GM23338 (cell line): Measurements from ENCODE around the gene RABEPK. TPM values are rescaled to one million over a fixed set of nuclear protein-coding genes. Genes with fewer than 3 reads are reported as not detected.
A peak's percentile ranks its signal among the peaks of the same experiment; 100 is the strongest.

Experiments used
- ATAC-seq: fragments of 200-7000 bp; cut with Tn5 transposase; 3 replicates; pipeline ENCODE4 v1.9.1; 2020
- DNase-seq: peaks from one replicate; pipeline ENCODE4 v3.0.0-alpha.2; 2015; ENCODE audit warnings: low spot score
- H2AFZ ChIP-seq: fragments of 200-600 bp; sonication (generic); 2 replicates; pipeline ENCODE4 v1.8.0; 2016; ENCODE audit warnings: antibody characterized with exemption, mild to moderate bottlenecking, moderate library complexity
- H3F3A ChIP-seq: fragments of 200-600 bp; sonication (generic); replicated peaks from 2 replicates; pipeline ENCODE4 v1.8.0; 2017; ENCODE audit warnings: antibody characterized with exemption, mixed run types, low read depth
- H3K27ac ChIP-seq: fragments of 200-600 bp; sonication (generic); 2 replicates; pipeline ENCODE4 v1.6.1; 2016; ENCODE audit warnings: low read depth
- H3K27me3 ChIP-seq: fragments of 200-600 bp; sonication (generic); 2 replicates; pipeline ENCODE4 v1.8.0; 2016; ENCODE audit warnings: mild to moderate bottlenecking, mixed run types, moderate library complexity; ENCODE audit not compliant: insufficient read depth
- H3K36me3 ChIP-seq: fragments of 200-600 bp; sonication (generic); 2 replicates; pipeline ENCODE4 v1.8.0; 2016; ENCODE audit warnings: mild to moderate bottlenecking; ENCODE audit not compliant: insufficient read depth
- H3K4me1 ChIP-seq: fragments of 200-600 bp; sonication (generic); 2 replicates; pipeline ENCODE4 v1.8.0; 2016; ENCODE audit warnings: mild to moderate bottlenecking, moderate library complexity; ENCODE audit not compliant: insufficient read depth
- H3K4me2 ChIP-seq: fragments of 200-600 bp; sonication (generic); 2 replicates; pipeline ENCODE4 v1.7.1; 2017; ENCODE audit warnings: mixed run types
- H3K4me3 ChIP-seq: fragments of 200-600 bp; sonication (generic); 2 replicates; pipeline ENCODE4 v1.6.1; 2016; ENCODE audit warnings: mixed run types
- H3K79me2 ChIP-seq: fragments of 200-600 bp; sonication (generic); replicated peaks from 2 replicates; pipeline ENCODE4 v1.8.0; 2017; ENCODE audit warnings: mild to moderate bottlenecking; ENCODE audit not compliant: insufficient read depth
- H3K9me2 ChIP-seq: fragments of 200-600 bp; sonication (generic); 2 replicates; pipeline ENCODE4 v1.8.0; 2017; ENCODE audit not compliant: insufficient read depth
- H4K20me1 ChIP-seq: fragments of 200-600 bp; sonication (generic); replicated peaks from 2 replicates; pipeline ENCODE4 v1.8.0; 2017; ENCODE audit warnings: mild to moderate bottlenecking; ENCODE audit not compliant: insufficient read depth
- H3K27ac Mint-ChIP-seq: 2 replicates; pipeline ENCODE4 v1.8.0; 2020; ENCODE audit warnings: inconsistent platforms, mild to moderate bottlenecking, moderate library complexity, mixed read lengths
- H3K27me3 Mint-ChIP-seq: 3 replicates; pipeline ENCODE4 v1.8.0; 2022; ENCODE audit warnings: low read depth, mild to moderate bottlenecking, moderate library complexity, mixed read lengths, inconsistent platforms; ENCODE audit not compliant: insufficient read depth, poor library complexity
- H3K36me3 Mint-ChIP-seq: 3 replicates; pipeline ENCODE4 v1.8.0; 2021; ENCODE audit warnings: low read depth, mild to moderate bottlenecking, inconsistent platforms, moderate library complexity, mixed read lengths
- H3K4me1 Mint-ChIP-seq: 3 replicates; pipeline ENCODE4 v1.8.0; 2020; ENCODE audit warnings: mild to moderate bottlenecking, inconsistent platforms, mixed read lengths
- H3K4me3 Mint-ChIP-seq: 3 replicates; pipeline ENCODE4 v1.8.0; 2021; ENCODE audit warnings: moderate library complexity, mild to moderate bottlenecking, inconsistent platforms, mixed read lengths
- H3K9me3 Mint-ChIP-seq: 3 replicates; pipeline ENCODE4 v1.8.0; 2020; ENCODE audit warnings: moderate library complexity, mild to moderate bottlenecking, inconsistent platforms, mixed read lengths
- CREB1 ChIP-seq: fragments of 250-450 bp; sonication (Bioruptor Pico); IDR thresholded peaks from 2 replicates; pipeline ENCODE4 v1.5.0; 2020; ENCODE audit warnings: low read depth, mild to moderate bottlenecking, moderate library complexity
- CTCF ChIP-seq, 2 experiments: fragments of 200-600 bp in 1 of 2; sonication (generic) in 1 of 2; conservative IDR thresholded peaks; 2 replicates each; pipeline versions ENCODE4 v1.5.1 to v1.6.1; 2016 to 2017; ENCODE audit warnings: antibody characterized with exemption in 2 of 2, low read depth in 2 of 2, mild to moderate bottlenecking in 2 of 2, moderate library complexity in 1 of 2
- ETS1 ChIP-seq: IDR thresholded peaks from 2 replicates; pipeline ENCODE4 v1.6.1; 2016; ENCODE audit warnings: antibody characterized with exemption
- EZH2 ChIP-seq: fragments of 200-600 bp; sonication (generic); IDR thresholded peaks from one replicate; pipeline ENCODE4 v1.8.0; 2017; ENCODE audit warnings: antibody characterized with exemption, mild to moderate bottlenecking, low read depth; ENCODE audit not compliant: unreplicated experiment
- EZH2phosphoT487 ChIP-seq: fragments of 200-600 bp; sonication (generic); IDR thresholded peaks from one replicate; pipeline ENCODE4 v1.8.1; 2018; ENCODE audit warnings: antibody characterized with exemption; ENCODE audit not compliant: unreplicated experiment
- JUNB ChIP-seq: IDR thresholded peaks from one replicate; pipeline ENCODE4 v1.6.1; 2016; ENCODE audit warnings: antibody characterized with exemption; ENCODE audit not compliant: unreplicated experiment
- POLR2AphosphoS5 ChIP-seq: IDR thresholded peaks from 2 replicates; pipeline ENCODE4 v1.6.1; 2016; ENCODE audit warnings: antibody characterized with exemption, low read depth
- STAT1 ChIP-seq: IDR thresholded peaks from one replicate; pipeline ENCODE4 v1.6.1; 2016; ENCODE audit warnings: antibody characterized with exemption; ENCODE audit not compliant: unreplicated experiment
- ZNF114 ChIP-seq: fragments of 250-450 bp; sonication (Bioruptor Pico); IDR thresholded peaks from 2 replicates; pipeline ENCODE4 v1.5.0; 2020; ENCODE audit warnings: mild to moderate bottlenecking, moderate library complexity
- ZNF331 ChIP-seq: fragments of 250-450 bp; sonication (Bioruptor Pico); IDR thresholded peaks from 2 replicates; pipeline ENCODE4 v1.5.0; 2020; ENCODE audit warnings: low read depth, mild to moderate bottlenecking, moderate library complexity
- ZNF462 ChIP-seq: fragments of 250-450 bp; sonication (Bioruptor Pico); IDR thresholded peaks from 2 replicates; pipeline ENCODE4 v1.5.0; 2020; ENCODE audit warnings: mild to moderate bottlenecking, moderate library complexity
- polyA plus RNA-seq: library from polyadenylated mRNA; unstranded; fragments of >200 nt; fragmentation: Nextera tagmentation; extraction: Ambion mirVana; gene quantifications from 2 replicates; pipeline ENCODE4 v1.2.1, GENCODE V29; 2016
- total RNA-seq: library from RNA; depleted of rRNA; stranded (reverse); fragments of >200 nt; shearing (Covaris generic); gene quantifications from 2 replicates; pipeline ENCODE4 v1.2.3, GENCODE V29; 2014

The RABEPK gene
- total and polyA plus RNA-seq, 2 experiments from 2014 or later = 25.8 to 32.7 TPM

- TF ChIP-seq ETS1 (no peak), ZNF462 (no peak), ZNF114 (CRISPR knock-in tag) (no peak)
Measured at GRCh38 chr9:125240649-125240999, 40.3 kb downstream of the RABEPK start (continued).

GRCh38 chr9:125241000-125241862 lies 40.9 kb downstream of the RABEPK start, which contains the start of gene HSPA5:
TSS of gene HSPA5 (minus strand) at chr9:125241343. CDS start at chr9:125241126, 217 bp downstream.
- peaks cover 4% of the 10 kb centered on the region; the same call in 2 of the 3 replicates for H3K9me3 Mint-ChIP-seq
- peaks cover 50% of the 10 kb centered on the region for H3K36me3 Mint-ChIP-seq
- peaks cover 17% of the 10 kb centered on the region; the same call in 1 of the 2 replicates for H3K4me1 ChIP-seq
- H3K4me2 ChIP-seq = peak within 1 kb of the TSS; percentile 84
- DNase-seq = peak; percentile 100
- peaks cover 37% of the 10 kb centered on the region for H3F3A ChIP-seq
- no peaks in the 10 kb centered on the region for H3K27me3 ChIP-seq
- peaks cover 47% of the 10 kb centered on the region for H3K79me2 ChIP-seq
- peaks cover 42% of the 10 kb centered on the region for H4K20me1 ChIP-seq
- H3K36me3 ChIP-seq = peaks cover 36% of the 10 kb centered on the region
- peak within 1 kb of the TSS; percentile 87 for H3K27ac ChIP-seq
- peaks cover 12% of the 10 kb centered on the region for H3K4me1 Mint-ChIP-seq
- peak within 1 kb of the TSS; percentile 98 for H3K27ac Mint-ChIP-seq
- H3K4me3 ChIP-seq = peak within 1 kb of the TSS; percentile 96
- no peaks in the 10 kb centered on the region for H3K9me2 ChIP-seq
- peak; percentile 97 for ATAC-seq
- peaks cover 12% of the 10 kb centered on the region for H3K27me3 Mint-ChIP-seq
- peak within 1 kb of the TSS; percentile 91 for H3K4me3 Mint-ChIP-seq
- peak within 1 kb of the TSS; percentile 63; the same call in 1 of the 2 replicates for H2AFZ ChIP-seq
- TF ChIP-seq STAT1 = no peak
- no peak for TF ChIP-seq JUNB
- no peak for TF ChIP-seq ZNF331 (CRISPR knock-in tag)
- no peak; a peak in 1 of 4 replicates for TF ChIP-seq CTCF (conservative IDR thresholded peaks at IDR 0.05; ENCODE audit: low read depth in 2 of 2)
- peak; percentile 94 for TF ChIP-seq CREB1
- TF ChIP-seq ZNF114 (CRISPR knock-in tag) = no peak
- TF ChIP-seq EZH2 = no peak
- no peak for TF ChIP-seq EZH2phosphoT487
- peak; percentile 99 for TF ChIP-seq POLR2AphosphoS5
